ENCODE data around the gene NOC4L.
"Not testable (repeated sequence)": the region's sequence is repeated elsewhere in the genome, so short reads cannot be mapped to it uniquely, and the experiment has no call there.

The NOC4L gene

GRCh38 chr12:132194056-132194455 lies 49.8 kb downstream of the NOC4L start:
- TF ChIP-seq ZFX (IDR thresholded peaks at IDR 0.05; ENCODE audit: borderline replicate concordance) (no peak), CTCF (IDR thresholded peaks at IDR 0.05) (peak; percentile 75)
- no peak overlapping the region for H3K27ac ChIP-seq

- TF ChIP-seq ZFX (IDR thresholded peaks at IDR 0.05; ENCODE audit: borderline replicate concordance): no peak
- TF ChIP-seq CTCF (IDR thresholded peaks at IDR 0.05): no peak
- no peak overlapping the region for H3K27ac ChIP-seq
Observed at GRCh38 chr12:132194556-132194955, 50.3 kb downstream of the NOC4L start.

- H3K27ac ChIP-seq: not testable (repeated sequence)
Observed at GRCh38 chr12:132195242-132195641, 51.0 kb downstream of the NOC4L start.

GRCh38 chr12:132196038-132196872 lies 52.0 kb downstream of the NOC4L start:
- H3K27ac ChIP-seq: no peak overlapping the region
- TF ChIP-seq CTCF (IDR thresholded peaks at IDR 0.05): no peak
- TF ChIP-seq ZFX (IDR thresholded peaks at IDR 0.05; ENCODE audit: borderline replicate concordance): no peak

DNA sequence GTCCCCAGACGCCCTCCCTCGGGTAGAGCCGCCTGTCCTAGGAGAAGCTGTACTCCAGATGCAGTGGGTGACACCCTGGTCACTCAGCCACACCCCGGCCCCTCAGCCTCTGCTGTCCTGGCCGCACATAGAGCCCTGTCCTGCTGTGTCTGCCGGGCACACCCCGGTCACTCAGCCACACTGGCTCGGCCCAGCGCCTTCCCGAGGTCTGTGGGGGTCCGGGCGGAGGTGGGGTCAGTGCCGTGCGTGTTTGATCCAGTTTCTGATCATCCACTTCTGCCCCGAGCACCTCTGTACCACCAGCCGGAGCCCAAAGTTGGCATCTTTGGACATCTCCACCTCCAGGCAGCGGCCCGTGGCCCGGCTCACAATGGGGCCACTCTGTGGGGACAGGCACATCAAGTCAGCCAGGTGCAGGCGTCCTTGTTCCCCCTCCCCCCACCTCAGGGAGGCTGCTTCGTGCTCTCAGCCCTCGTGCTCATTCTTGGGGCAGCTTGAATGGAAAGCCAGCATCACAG lies 52.7 kb downstream of the NOC4L start:
- TF ChIP-seq ZFX (IDR thresholded peaks at IDR 0.05; ENCODE audit: borderline replicate concordance): no peak
- TF ChIP-seq CTCF (IDR thresholded peaks at IDR 0.05): no peak

GRCh38 chr12:132197581-132198354 lies 53.5 kb downstream of the NOC4L start:
- no peak overlapping the region for H3K27ac ChIP-seq
- no peak for TF ChIP-seq ZFX (IDR thresholded peaks at IDR 0.05; ENCODE audit: borderline replicate concordance)
- no peak for TF ChIP-seq CTCF (IDR thresholded peaks at IDR 0.05)

More for the DNA sequence above, 52.7 kb downstream of the NOC4L start:
- H3K27ac ChIP-seq: no peak overlapping the region

GRCh38 chr12:132199101-132199500 lies 54.8 kb downstream of the NOC4L start:
- TF ChIP-seq CTCF (IDR thresholded peaks at IDR 0.05) (no peak), ZFX (IDR thresholded peaks at IDR 0.05; ENCODE audit: borderline replicate concordance) (no peak)
- H3K27ac ChIP-seq: no peak overlapping the region
